H1 (cell line): ENCODE data around the gene CNTROB. TPM values are rescaled to one million over a fixed set of nuclear protein-coding genes. Genes with fewer than 3 reads are reported as not detected.

Source experiments
- RAD21 ChIP-seq, 2 experiments: IDR thresholded peaks in 1 of 2; conservative IDR thresholded peaks in 1 of 2; 2 replicates each; pipeline ENCODE4 v1.6.1; 2011; ENCODE audit warnings: low read depth in 2 of 2, low read length in 2 of 2, improper control_type of control experiment in 1 of 2, inconsistent platforms in 1 of 2, mild to moderate bottlenecking in 1 of 2, moderate library complexity in 1 of 2
- TEAD4 ChIP-seq: IDR thresholded peaks from 2 replicates; pipeline ENCODE4 v1.6.1; 2012; ENCODE audit warnings: low read depth, low read length, inconsistent platforms, mixed read lengths
- polyA plus RNA-seq, 7 experiments: library from polyadenylated mRNA; depleted of rRNA in 3 of 7; stranded (reverse) in 5 of 7; unstranded in 2 of 7; fragments of >200 nt in 5 of 7; fragments of 200-250 nt in 2 of 7; gene quantifications; 1 replicate in 5 of 7; 2 replicates in 1 of 7; 4 replicates in 1 of 7; pipeline versions ENCODE4 v1.2.1 to v1.2.3, GENCODE V29; 2011 to 2013; ENCODE audit warnings: missing spikeins in 2 of 7, mixed read lengths in 2 of 7
- total RNA-seq: library from RNA; stranded (reverse); fragmentation: NEBNext Ultra II Directional; extraction: Animal tissue kit (Norgen Biotek cat#: 25700); gene quantifications from 2 replicates; pipeline ENCODE4 v1.2.1, GENCODE V29; 2021

The CNTROB gene
- total and polyA plus RNA-seq, 2 of the 8 experiments (the other 6 are each of a cell fraction or from before 2014, with no cell fraction given): 20.5 to 31.9 TPM

DNA sequence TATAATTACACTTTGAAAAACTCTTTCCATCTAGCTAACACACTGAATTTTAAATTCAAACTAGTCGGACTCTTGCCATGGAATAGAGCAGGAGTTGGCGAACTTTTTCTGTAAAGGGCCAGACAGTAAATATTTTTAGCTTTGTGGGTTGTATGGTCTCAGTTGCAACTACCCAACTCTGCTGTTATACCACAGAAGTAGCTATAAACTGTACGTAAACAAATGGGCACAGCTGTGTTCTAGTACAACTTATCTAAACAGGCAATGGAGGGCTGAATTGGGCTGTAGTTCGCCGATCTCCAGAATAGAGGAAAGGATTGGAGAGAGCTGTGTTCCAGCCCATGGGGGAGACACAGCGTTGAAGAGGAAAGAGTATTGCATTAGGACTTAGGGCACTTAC is 8.7 kb downstream of the CNTROB start (continued):
- no peak for TF ChIP-seq TEAD4
- TF ChIP-seq RAD21 (IDR thresholded peaks at IDR 0.05 in 1 of 2, conservative IDR thresholded peaks at IDR 0.05 in 1 of 2; ENCODE audit: low read depth in 2 of 2, low read length in 2 of 2): no peak
- TF ChIP-seq, all 59 proteins: peak for 0
